NCI-H510A (cell line): ENCODE measurements around the gene RNF181.
A peak's percentile ranks its signal among the peaks of the same experiment; 100 is the strongest.
"Not testable (repeated sequence)": the region's sequence is repeated elsewhere in the genome, so short reads cannot be mapped to it uniquely, and the experiment has no call there.

Experiments used
- DNase-seq: peaks from one replicate; lab custom pipeline; 2025; lab: John Stamatoyannopoulos, UW

The RNF181 gene

GRCh38 chr2:85595301-85596025 is at the start of gene RNF181:
Gene RNF181 (plus strand): TSS chr2:85595745. CDS start chr2:85595764, 19 bp downstream.
- DNase-seq = peak; percentile 94

GRCh38 chr2:85545780-85546240 is 49.7 kb upstream of the RNF181 start:
- no peak for DNase-seq

GRCh38 chr2:85547089-85547858 is 48.3 kb upstream of the RNF181 start:
- DNase-seq = no peak

GRCh38 chr2:85547859-85548607 is 47.5 kb upstream of the RNF181 start:
- DNase-seq = no peak

- no peak for DNase-seq
Observed at GRCh38 chr2:85548608-85548900, 47.0 kb upstream of the RNF181 start.

GRCh38 chr2:85549095-85549494 is 46.5 kb upstream of the RNF181 start:
- no peak for DNase-seq

- no peak for DNase-seq
Observed at GRCh38 chr2:85549826-85550225, 45.7 kb upstream of the RNF181 start.

GRCh38 chr2:85550486-85550885 is 45.1 kb upstream of the RNF181 start:
- DNase-seq = no peak

- DNase-seq = peak; percentile 53
Observed at GRCh38 chr2:85551698-85552678, 43.6 kb upstream of the RNF181 start.

- no peak for DNase-seq
Observed at GRCh38 chr2:85553184-85553583, 42.4 kb upstream of the RNF181 start.

- no peak for DNase-seq
Observed at GRCh38 chr2:85554980-85555612, 40.4 kb upstream of the RNF181 start.

GRCh38 chr2:85557130-85557529 is 38.4 kb upstream of the RNF181 start:
- no peak for DNase-seq

GRCh38 chr2:85558160-85558559 is 37.4 kb upstream of the RNF181 start:
- DNase-seq = no peak

GRCh38 chr2:85560403-85560726 is 35.2 kb upstream of the RNF181 start:
- not testable (repeated sequence) for DNase-seq

- DNase-seq = no peak
Observed at GRCh38 chr2:85560812-85561279, 34.7 kb upstream of the RNF181 start.

- DNase-seq = peak; percentile 94
Observed at GRCh38 chr2:85561280-85562212, 34.0 kb upstream of the RNF181 start, which contains the start of gene GGCX. Gene GGCX (minus strand): TSS chr2:85561493. CDS start chr2:85561428, 65 bp downstream.

- DNase-seq = no peak
Observed at GRCh38 chr2:85564144-85564563, 31.4 kb upstream of the RNF181 start.

GRCh38 chr2:85566265-85566664 is 29.3 kb upstream of the RNF181 start:
- no peak for DNase-seq

- no peak for DNase-seq
Observed at GRCh38 chr2:85575739-85576138, 19.8 kb upstream of the RNF181 start.

- no peak for DNase-seq
Observed at GRCh38 chr2:85577063-85577385, 18.5 kb upstream of the RNF181 start.
